CD4-positive, alpha-beta T cell treated with Interleukin-15 for 4 hours (primary cell): ENCODE results near the gene VWF.

ENCODE experiments used
- DNase-seq: peaks from one replicate; pipeline ENCODE4 v3.0.0-alpha.2; 2020; ENCODE audit warnings: low spot score

VWF gene

DNA sequence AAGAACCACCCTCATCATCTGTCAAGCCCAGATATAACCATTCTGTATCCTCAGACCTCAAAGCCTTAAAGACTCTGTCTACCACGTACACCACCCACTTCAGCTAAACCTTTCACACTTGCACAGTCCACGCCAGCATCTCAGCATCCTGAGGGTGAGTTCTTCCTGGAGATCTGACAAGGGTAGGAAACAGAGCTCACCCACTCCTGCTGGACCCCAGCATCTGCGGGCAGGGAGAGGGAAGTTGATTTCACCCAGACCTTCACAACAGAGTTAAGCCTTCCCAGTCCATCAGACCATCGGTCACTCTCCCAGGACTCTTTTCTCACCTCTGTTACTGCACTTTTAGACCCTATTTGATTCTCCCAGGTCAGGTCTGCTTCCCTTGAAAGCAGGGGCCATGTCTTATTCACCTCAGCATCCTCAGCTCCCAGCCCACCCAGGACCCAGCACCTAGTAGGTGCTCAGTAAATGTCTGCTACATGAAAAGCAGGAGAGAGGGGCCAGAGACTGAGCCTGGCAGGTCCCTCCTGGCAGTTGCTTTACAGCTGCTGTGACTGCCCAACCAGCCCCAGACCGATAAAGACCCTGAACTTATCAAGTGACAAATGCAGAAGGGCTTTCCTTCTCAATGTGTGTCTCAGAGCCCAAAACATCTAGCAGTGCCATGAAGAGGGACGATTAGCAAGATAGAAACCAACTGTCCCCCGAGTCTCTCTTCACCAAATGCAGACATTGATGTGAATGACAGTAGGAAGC, 213.5 kb downstream of the VWF start:
- DNase-seq, result no peak

DNA sequence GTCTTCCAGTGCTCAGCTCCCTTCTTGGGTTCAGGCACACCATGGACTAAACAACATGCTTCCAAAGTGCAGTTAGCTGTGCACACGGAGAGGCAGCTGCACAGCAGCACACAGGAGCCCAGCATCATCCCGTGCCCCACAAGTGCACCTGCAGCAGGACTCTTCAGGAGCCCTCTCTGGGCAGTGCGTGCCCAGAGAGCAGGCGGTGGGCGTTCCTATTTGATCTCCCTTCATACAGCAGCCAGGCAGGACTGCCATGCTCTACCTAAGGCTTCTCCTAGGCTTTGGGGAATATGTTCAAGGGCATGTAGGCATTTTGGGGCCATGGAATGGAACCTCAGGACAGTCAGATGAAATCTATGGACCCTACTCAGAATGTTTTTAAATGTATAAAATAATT, 214.9 kb downstream of the VWF start:
- DNase-seq, result no peak

DNA sequence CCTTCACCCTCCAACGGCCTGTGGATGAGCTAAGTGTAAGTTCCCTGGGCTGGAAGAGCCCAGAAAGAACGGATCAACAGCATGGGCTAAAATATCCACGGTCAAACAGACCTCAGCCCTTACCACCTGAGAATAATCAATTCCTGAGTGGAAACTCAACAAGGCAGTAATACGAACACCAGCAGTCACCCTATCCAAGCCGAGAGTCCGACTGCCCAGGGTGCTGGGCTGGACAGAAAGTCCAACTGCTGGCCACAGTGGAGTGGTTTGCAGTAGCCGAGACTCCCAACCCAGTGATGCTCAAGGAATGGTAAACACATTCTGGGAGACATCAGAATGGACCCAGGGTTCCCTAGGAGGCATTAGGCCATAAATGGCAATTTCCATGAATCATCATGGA, 216.2 kb downstream of the VWF start:
- DNase-seq, result no peak

DNA sequence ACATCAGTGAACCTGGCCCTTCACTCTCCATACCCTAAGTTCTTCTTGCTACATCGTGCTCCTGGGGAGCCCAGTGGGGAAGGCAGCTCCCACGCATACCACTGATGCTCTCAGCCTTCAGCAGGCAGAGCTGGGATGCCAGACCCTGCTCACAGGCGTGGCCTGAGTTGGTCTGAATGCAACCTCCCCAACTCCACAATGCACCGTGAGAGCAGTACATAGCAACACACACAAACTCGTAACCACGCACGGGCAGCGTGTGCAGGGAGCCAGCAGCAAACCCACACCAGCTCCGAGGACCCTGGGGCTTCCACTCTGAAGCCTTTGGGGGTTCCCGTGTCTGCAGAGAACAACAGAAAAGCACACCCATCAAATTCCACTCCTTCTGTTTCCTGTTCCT, 216.7 kb downstream of the VWF start:
- no peak for DNase-seq

DNA sequence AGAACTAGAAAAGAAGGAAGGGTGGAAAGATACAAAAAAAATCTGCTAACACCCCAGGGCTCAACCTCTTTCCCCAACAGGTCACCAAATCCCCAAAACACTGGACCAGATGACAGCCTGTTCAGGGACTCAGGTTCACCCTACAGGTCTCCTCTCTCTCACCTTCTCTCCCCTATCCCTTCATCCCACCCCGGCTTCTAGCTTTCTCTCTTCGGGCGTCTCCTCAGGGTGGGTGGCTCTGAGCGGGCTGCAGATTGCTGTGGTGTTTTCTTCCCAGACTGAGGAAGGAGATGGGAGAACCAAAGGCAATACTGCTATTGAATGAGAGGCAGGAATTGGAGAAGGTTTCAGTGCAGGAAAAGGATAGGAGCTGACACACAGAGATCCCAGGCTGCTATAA, 218.7 kb downstream of the VWF start:
- no peak for DNase-seq

DNA sequence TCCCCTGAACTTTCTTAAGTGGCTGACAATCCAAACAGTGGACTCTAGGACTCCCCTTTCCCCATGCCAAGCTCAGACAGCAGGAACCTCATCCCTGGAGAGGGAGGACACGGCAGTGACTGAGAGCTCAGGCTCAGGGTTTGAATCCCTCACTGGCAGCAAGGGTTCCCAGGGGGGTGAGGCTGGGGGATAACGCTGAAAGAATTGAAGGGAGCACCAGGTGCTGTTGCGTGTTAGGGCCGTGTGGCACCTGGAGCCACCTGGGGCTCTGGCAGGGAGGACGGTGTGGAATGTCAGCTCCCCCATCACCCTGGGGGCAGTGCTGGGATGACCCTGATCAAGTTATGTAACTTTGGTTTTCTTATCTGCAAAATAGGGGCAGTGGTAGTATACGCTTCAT, 219.5 kb downstream of the VWF start:
- DNase-seq, result no peak

DNA sequence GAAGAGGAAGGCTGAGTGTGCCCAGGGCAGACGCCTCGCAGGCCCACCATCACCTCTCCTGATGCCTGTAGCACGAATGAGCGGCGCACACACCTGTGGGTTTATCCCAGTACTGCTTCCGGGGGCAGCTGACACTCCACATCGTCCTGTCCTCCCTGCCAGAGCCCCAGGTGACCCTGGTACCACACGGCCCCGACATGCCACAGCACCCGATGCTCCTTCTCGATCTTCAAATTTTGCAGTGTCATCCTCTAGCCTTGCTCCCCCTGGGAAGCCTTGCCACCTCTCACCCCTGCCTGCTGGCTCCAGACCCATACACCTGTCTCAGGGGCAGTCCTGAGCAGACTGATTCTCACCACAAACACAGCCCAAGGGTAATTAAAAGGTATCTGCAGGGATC, 220.0 kb downstream of the VWF start:
- DNase-seq, result no peak

DNA sequence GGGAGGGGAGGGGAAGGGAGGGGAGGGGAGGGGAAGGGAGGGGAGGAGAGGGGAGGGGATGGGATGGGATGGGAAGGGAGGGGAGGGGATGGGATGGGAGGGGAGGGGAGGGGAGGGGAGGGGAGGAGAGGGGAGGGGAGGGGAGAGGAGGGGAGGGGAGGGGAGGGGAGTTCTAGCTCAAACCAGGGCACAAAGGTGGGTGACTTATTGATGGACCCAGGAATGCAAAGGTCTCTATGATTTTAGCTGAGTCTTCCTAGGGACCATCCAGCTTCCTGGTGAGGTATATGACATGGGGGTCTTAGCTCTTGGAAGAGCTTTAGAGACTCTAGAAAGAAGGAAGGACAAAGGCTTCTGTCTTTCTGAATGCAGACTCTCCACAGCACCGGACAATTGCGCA, 221.7 kb downstream of the VWF start:
- no peak for DNase-seq

DNA sequence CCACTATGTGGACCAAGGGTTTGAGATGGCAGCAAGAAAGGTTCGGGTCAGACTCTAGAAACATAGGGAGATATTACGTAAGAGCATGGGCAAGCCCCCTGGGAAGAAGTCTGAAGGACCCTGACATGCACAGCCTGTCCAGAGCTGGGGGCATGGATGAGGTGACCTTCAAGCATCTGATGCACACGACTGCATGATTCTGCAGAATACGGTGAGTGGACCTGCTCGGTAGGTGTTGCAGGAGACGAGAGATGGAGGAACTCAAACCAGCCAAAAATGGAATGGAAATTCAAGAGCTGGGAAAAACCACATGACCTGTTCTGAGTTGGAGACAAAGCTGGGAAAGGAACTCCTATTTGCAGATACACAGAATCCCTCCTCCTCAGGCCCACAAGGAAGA, 223.1 kb downstream of the VWF start:
- DNase-seq, result no peak

DNA sequence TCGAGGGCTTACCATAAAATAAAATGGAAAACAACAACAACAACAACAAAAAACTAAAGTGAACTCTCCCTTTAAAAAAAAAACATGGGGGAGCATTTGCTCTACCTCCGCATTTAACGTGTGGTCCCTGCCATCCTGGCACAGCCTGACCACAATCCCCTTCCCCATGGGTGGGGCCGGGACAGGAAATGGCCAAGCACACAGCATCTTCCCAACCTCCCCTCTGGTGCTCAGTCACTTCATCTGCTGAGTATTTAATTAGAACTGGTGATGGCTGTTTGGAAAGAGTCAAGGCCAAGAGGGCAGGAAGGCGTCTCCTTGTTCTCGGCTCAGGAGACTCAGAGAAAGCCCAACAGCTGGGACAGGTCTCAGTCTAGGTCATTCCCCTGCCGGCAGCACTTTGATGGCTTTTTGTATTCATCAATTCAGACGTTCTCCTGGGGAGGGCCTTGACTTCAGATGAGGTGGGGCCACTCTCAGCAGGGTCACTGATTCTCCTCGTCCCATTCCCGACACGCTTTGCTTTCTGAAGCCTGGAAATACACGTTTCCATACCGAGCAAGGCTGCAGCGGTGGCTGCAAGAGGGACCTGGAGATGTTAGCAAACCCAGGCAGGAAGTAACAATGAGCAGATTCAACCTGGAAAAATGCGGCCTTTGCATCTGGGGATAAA, 223.8 kb downstream of the VWF start:
- no peak for DNase-seq

DNA sequence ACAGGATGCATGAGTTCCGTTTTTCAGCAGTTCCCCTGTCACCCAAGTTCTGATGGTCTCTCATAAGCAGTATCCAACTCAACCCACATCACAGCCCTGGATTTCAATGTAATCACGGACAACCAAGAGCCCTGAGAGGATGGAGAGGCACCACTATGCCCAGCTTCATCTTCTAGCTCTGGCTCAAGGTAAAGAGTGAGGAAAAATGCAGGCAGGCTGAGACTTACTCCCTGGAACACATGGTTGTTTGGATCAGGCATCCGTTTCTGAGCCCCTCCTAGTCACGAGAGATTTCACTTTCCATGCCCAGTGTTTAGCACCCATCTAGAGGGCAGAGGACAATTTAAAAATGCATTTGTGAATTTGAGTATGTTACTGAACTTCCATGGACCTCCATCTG, 224.4 kb downstream of the VWF start:
- no peak for DNase-seq

DNA sequence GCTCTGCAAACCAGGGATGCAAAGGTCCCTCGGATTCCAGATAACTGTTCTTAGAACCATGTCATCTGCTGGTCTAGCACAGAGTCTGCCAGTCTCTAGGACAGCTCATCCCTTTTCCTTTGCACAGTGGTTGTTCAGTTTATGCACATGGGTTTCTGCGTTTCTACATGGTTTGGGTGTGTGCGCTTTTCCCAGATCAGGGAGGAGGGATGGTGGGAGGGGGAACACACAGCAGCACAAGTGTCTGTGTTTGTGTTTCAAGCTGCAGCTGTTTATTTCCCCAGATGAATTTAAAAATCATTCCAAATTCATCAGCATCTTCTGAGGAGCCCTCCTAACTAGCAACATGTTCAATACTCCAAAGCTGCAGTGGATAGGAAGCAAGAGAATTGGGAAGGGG, 224.8 kb downstream of the VWF start:
- DNase-seq, result no peak

DNA sequence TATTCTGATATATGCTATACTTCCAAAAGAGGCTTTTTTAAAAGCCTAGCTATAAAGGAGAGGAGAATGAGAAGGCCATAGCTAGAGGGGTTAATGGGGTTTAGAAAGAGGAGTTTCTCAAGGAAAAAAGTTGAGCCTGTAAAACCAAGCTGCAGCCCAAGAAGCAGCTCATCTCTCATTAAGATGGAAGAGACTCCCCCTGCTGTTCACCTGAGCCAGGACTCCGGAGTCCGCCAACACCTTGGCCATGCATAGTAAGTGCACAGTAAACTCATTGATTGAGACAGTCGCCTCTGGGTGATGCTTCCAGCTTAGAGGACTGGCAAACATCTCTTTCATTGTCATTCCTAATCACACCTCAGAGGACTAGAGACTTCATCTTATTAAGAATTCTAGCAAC, 225.6 kb downstream of the VWF start:
- DNase-seq, result no peak
